GM19240 (cell line): ENCODE data around the gene HCRTR1.
A peak's percentile ranks its signal among the peaks of the same experiment; 100 is the strongest.

Experiments used
- DNase-seq: peaks from one replicate; pipeline ENCODE4 v3.0.0; 2011; ENCODE audit warnings: low spot score; ENCODE audit not compliant: insufficient read length

HCRTR1 gene

DNA sequence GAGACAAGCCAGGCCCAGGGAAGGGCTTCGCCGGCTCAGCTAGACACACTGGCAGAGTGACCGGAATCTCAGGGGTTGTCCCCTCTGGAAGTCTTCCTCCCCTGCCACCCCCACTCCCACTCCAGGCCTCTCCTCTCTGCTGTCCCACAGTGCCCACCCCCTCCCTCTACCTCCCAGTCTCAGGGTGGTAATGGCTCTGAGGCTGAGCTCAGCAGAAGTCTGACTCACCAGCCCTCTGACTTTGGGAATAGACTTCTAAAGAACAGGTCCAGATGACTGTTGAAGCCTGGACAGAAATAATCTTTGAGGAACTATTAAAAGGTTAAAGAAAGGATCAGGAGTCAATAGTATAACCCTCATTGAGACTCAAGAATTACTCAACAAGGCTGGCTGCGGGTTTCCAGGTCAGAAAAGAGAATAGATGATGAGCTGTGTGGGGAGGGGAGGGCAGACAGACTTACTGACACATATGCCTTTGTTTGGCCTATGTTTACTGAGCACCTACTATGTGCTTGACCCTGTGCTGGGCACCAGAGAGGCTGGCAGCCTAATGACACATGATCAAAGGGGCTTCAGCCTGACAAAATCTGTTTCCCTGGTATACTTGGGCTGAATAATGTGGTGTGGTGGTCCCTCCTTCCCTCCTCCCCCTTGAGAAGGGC is 8.2 kb downstream of the HCRTR1 start:
- no peak for DNase-seq

DNA sequence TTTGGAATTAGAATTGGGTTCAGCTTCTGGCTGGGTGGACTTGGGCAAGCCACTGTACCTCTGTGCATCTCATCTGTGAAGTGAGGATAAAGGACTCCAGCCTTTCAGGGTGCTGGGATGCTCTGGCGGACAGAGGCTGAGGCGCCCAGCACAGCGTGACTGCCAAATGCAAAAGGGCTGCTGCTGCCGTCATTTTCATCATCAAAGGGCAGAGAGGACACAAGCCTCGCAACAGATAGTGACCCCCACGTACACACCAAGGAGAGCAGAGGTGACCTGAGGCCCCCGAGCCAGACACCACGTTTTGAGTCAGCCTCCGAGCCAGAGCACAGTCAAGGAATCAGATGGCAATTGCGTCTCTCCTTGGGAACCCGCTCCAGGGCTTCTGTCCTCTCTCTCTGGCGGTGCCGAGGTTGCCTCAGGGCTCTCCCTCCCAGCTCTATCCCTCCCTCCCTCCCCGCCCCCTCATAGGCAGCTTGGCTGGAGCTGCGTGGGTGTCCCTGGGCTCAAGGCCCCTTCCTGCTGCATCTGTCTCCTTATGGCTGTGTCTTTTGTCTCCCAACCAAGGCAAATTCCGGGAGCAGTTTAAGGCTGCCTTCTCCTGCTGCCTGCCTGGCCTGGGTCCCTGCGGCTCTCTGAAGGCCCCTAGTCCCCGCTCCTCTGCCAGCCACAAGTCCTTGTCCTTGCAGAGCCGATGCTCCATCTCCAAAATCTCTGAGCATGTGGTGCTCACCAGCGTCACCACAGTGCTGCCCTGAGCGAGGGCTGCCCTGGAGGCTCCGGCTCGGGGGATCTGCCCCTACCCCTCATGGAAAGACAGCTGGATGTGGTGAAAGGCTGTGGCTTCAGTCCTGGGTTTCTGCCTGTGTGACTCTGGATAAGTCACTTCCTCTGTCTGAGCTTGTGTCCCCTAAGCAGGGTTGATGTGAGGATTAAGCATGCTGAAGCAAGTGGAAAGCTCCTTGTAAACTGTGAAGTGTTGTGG is 9.0 kb downstream of the HCRTR1 start:
- DNase-seq = no peak

DNA sequence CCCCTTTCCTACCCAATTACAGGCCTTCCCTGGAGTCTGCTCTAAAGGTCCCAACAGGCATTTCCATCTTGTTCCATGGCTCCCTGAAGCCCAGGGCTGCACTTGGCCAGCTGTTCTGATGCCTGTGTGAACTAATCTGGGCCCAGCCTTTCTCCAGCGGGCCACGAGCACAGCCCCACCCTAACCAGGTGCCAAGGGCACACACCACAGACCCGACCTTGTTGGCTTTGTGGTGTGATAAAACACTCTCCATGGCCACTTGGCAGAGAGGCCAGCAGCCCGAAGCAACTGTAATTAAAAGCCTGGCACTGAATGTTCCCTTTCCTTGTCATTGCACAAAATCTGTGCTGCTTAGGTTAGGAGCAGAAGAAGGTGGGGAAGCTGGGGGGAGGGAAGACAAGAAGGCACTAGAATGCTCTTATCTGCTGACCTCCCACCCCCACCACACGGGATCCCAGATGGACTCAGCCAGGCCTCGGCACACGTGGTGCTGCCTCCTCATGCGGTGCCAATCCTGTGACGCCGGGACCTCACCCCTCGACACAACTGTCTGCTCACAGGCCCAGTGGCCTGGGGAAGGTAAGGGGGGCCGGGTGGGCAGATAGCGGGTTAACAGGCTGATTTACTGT is 9.9 kb downstream of the HCRTR1 start:
- no peak for DNase-seq

DNA sequence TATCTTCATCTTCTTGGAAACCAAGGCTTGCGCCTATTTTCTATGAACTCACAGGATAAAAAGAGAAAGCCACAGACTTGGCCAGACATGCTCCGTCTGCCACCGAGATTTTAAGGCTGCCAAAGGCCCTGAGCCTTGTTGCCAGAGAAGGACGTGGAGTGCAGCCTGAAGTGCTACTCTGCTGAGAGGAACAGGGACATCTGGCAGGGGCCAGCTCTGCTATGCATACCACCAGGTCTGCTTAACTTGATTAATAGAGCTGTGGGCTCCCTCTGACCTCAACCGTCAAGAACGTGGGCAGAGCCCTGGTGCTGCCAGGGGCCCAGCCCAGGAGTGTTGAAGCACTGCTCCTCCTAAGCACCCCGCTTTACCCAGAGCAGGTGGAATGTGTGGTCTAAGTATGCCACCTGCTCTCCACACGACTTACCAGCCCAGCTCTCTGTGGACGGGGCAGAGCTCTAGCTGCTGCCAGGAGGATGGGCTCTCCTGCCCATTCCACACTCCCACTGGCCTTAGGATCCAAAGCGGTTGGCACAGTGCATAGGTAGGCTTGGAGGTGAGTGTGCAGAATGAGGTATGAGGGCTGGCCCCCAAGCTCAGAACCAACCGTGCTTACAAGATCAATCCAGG is 10.6 kb downstream of the HCRTR1 start:
- no peak for DNase-seq

DNA sequence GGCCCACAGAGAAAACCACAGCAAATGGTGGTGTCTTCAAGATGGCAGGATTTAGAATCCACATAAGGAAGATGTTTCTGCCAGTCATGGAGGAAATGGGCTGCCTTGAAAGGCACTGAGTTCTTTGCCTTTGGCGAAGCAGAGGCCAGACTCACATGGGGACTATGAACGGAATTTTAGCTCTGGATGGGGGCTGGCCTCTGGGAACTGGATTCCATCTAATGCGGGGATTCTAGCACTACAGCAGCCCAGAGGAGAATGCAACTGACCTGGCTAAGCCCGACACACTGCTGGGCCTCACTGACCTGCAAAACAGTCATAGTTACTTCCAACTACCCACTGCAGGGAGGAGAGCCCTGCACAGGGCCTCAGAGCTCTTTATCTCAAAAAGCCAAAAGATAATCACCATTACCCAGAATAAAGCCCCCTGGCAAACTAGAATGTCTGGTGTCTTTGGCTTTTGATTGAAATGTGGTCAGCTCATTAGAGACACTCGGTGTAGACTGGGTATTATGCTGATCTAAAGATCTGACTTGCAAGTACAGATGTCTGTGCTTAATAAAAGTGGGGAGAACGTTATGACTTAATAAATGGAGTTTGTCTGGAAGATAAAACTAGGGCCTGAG is 11.6 kb downstream of the HCRTR1 start:
- DNase-seq = no peak

DNA sequence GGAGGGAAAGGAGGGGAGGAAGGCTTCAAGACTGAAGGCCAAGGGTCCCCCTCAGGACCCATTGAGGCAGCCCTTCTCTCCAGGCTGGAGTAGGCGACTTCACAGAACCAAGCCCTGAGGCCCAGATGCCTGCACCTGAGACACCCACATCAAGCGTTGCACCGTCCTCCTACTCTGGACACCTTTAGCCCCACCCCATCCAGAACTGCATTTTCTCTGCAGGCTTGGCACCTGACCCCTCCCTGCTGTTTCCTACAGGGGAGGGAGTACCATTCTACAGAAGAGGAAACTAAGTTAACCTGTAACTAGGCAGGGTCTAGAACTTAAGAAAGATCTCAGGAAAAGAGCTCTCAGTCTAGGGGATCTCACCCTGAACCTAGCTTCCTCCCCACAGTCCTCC is 15.2 kb downstream of the HCRTR1 start:
- no peak for DNase-seq

DNA sequence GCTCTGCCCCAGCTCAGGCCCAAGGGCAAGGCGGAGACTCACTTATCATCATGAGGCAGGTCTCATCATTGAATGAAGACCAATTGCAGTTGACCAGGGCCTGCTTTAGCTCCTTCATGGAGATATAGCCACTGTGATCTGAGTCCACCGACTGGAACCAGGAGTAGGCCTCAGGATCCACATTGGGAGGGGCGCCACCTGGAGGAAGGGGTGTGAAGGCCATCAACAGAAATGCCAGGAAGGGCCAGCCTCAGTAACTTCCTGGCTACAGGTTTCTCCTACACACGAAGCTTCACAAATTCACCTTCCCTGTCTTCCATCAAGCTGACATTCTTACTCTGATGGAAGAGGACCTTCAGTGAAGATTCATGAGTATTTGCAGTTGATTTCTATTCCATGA is 15.6 kb downstream of the HCRTR1 start:
- DNase-seq = no peak

DNA sequence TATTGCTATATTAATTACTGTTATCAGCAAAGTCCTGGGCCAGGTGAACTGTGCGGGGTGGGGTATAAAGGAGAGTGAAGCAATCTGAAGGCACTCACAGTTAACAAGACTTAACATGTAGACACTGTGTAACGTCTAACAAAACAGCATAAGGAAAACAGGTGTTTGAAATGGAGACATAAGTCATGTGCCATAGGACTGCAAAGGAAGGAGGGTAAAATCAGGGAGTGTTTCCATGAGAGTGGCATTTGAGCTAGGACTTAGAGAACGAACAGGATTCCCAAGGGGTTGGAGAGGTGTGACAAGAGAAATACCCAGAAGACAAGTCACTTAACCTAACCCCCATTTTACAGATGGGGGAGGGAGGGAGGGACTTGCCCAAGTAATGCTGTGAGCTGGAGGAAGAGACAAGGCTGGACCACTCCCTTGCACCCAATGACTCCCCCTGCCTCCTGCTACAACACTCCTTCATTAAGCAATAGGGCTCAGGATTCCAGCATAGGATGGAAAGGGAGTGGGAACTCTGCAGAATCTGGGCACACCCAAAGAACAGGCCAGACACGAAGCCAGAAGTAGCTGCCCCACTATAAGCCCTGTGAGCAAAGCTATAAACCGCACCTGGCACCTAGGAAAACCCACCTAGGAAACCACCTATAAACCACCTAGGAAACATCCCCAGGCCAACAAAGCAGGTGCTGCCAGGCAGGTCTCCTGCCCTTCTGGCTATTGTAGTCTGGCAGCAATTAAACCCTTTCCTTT is 20.6 kb downstream of the HCRTR1 start:
- DNase-seq = no peak

DNA sequence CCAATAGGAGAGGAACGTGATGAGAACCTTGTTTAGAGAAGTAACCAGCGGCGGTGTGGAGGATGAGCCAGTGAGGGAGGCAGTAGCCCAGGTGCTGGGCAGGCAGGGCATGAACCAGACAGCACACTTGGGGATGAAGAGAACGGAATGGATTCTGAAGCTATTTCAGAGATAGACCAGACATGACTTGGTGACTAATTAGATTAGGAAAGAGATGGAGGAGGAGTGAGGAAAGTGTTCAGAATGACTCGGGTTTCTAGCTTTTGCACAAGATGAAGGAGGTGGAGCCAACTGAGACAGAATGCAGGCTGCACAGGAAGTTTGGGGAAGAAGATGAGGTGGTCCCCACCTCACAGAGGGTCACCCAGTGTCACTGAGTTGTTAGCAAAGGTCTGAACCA is 22.1 kb downstream of the HCRTR1 start:
- DNase-seq = no peak

DNA sequence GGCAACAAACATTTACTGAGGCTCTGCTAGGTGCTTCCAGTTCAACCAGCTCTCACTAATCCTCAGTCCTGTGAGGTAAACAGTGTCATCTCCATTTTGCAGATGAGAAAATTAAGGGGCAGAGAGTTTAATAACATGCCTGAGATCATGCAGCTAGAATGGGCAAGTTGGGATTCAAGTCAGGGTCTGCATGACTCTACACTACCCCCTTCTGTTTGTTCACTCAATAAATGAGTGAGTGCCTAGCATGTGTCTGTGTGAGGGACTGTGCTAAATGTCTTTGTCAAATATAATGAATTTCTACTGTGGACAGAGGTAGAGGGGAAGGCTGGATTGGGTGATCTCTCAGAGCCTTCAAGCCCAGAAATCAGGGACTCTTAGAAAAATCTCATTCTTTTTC is 22.7 kb downstream of the HCRTR1 start:
- DNase-seq = no peak

DNA sequence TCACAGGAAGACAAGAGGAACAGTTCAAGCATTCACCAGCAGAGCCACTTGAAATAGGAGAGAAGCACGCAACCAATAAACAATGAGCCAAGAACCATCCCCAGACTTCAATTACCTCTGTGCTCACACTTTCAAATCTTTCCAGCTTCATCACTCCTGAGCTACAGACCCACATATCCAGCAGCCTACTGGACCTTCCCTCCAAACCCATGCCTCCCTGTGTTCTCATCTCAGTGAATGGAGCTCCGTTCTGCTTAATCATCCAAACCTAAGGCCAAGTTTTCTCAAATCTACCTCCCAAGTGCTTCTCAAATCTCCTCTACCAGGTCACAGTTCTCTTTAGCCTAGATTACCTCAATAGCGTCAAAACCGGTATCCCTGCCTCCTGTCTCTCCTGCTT is 23.5 kb downstream of the HCRTR1 start:
- DNase-seq = no peak

DNA sequence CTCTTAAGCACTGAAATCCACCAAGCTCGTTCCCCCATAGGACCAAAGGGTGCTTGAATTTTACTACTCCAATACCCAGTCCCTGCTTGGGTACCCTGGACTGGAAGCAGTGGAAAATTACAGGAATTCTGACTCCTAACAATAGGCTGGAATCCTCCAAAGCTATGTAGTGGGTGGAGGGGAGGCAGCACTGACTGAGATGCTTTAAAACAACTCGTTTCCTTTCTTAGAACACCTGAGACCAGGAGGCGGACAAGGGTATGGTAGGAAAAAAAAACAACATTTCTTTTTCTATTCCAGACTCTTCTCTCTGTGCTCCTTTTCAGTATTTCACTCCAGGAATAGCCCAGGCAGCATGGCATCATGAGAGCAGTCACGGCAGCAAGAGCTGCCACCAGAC is 24.9 kb downstream of the HCRTR1 start:
- DNase-seq = no peak

DNA sequence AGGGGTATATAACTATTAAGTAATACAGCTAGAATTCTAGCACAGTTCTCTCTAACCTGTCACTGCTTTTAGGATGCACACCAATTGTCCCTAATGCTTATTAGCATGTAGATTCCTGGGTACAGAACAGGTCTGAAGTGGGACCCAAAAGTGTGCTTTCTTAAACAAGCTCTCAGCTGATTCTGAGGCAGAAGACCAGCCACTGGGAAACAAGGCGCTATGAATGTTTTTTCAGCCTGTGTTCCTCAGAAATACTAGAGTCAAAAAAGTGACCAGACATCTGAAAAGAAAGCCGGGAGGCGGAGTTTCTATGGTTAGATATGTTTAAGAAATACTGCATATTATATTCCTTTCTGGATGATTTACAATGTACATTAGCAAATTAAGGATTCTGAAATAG is 25.4 kb downstream of the HCRTR1 start:
- DNase-seq = no peak

DNA sequence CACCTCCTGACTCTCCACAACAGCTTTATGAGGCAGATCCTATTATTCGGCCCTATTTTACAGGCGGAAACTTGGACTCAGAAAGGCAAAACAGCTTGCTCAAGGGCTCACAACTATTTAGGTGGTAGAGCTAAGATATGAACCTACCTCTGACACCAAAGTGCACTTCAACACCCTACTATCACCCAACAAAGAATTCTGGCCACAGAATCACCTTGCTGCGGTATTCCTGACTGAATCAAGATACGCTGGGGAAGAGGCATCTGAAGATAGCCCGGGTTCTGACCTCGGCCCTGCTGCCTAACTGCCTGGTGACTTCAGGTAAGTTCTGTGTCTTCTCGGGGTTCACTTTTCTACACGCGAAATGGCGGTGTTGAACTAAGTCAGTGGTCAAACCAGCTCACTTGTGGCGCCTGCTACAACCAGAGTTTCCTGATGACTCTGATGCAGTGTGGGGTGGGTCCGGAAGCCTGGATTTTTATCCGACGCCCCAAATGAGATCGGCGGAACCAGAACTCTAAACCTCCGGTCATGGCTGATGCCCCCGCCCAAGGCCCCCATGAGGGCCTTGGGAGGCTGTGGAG is 26.6 kb downstream of the HCRTR1 start:
- DNase-seq = no peak

DNA sequence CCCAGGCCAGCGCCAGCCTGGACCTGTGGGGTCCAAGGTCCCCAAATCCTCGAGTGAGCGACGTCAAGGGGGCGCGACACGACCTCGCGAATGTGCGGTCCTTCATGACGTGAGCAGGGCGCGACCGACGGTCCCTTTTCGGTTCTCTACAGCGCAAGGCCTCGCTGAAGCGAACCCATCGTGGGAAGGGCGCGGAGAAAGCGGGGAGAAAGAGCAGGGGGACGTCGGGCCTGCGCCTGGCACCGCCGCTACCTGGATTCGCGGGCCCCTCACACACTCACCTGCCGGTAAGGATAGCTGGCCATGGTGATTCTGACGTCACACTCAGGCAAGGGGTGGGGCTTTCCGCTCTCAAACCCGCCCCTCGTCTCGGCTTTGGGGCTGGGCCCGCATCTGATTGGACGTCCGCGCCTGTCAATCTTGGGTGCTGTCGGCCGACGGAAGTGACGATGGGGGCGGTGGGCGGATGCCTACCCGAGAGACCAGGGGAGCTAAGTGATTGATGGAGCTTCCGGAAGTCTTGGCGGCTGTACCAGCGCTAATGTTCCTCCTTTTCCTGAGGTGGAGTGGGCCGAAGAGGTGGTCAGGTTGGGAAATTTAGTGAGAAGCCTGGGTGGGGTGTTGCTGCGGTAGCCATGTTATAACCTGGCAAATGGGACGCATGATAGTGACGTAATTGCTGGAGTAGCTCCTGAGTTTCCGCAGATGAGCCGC is 27.2 kb downstream of the HCRTR1 start, which contains the start of gene PEF1:
Gene PEF1, minus strand, starts transcription at position 317 of the 714 bp plus-strand sequence. Its CDS starts 12 bp downstream, at position 305.
- DNase-seq = peak; percentile 99

DNA sequence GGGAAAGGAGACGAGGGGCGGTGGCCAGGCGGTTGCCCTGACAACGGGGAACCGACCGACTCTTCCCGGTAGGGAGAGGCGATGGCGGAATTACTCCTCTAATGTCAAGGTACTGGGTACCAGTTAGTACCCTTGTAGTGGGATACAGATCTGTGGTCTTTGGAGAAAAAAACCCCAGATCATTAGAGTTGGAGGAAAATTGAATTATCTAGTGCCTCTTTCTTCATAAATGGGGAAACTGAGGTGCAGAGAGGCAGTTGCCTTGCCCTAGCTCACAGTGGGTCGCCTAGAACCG is 27.7 kb downstream of the HCRTR1 start:
- no peak for DNase-seq

DNA sequence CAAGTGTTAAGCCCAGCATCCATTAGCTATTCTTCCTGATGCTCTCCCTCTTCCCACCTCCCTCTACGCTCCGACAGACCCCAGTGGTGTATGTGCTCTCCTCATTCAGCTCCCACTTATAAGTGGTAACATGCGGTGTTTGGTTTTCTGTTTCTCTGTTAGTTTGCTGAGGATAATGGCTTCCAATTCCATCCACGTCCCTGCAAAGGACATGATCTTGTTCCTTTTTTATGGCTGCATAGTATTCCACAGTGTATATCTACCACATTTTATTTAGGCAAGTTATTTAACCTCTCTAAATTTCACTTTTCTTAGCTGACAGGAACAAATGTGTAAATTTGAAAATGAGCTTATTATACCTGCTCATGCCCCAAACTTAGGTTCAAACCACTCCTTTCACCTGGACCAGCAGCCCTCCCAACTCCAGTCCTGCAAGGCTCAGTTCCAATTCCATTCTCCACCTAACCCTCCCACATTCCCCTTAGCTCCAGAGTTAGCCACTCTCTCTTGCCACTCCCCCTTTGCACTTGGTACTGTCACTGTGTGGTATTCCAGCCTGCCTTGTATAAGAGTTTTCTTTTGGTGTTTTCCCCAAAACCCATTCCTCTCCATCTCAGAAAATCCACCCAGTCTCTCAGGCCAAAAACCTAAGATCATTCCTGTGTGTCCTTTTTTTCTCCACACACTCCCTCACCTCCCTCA is 28.9 kb downstream of the HCRTR1 start:
- no peak for DNase-seq

DNA sequence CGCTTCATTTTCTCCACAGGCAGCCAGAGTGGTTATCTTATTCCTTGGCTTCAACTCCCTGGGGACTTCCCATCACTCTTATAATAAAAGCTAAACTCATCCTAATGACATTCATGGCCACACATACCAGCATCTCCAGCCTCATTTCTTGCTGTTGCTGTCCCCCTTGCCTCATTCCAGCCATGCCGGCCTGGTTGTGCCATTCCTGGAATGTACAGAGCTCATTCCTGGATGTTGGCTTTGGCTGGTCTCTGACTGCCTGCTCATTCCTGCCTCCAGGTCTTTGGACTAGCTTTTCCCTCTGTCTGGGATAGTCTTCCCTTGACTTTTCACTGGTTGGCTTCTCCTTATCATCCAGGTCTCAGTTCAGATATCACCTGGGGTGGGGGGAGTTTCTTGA is 29.6 kb downstream of the HCRTR1 start:
- DNase-seq = no peak

DNA sequence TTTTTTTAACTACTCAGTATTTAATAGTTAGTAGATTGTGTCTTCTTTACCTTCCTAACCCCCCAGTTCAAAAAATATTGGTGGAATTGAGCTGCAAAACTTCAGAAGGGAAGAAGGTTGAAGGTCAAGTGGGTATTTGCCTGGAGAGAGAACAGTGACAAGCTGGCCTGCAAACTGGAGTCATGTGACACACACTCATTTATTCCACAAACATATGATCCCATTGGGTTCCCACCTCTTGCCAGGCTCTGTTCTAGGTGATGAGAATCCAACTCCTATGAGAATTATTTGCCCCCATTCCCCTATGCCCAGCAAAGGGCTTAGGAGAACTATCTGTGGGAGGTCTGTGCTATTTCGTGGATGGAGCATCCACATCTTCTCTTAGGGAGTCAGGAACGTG is 30.7 kb downstream of the HCRTR1 start:
- no peak for DNase-seq
